GM12872 (cell line): ENCODE results near the gene AIFM3.

Experiments
- TF ChIP-seq, protein P1 (sequence below): IDR thresholded peaks from 3 replicates; pipeline ENCODE4 v1.5.1; 2011; ENCODE audit warnings: low read depth, mild to moderate bottlenecking, low read length, moderate library complexity; ENCODE audit not compliant: insufficient read depth

Gene AIFM3

DNA sequence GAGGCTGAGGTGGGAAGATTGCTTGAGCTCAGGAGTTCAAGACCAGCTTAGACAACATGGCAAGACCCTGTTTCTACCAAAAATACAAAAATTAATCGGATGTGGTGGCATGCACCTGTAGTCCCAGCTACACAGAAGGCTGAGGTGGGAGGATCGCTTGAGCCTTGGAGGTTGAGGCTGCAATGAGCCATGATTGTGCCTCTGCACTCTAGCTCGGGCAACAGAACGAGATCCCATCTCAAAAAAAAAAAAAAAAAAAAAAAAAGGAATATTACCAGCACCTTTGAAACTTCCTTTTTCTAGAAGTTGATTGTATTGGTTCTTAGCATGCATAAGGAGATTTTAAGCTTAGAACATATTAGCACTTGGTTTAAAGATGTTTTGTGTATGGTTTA is 38.5 kb upstream of the AIFM3 start:
- TF ChIP-seq, protein P1, sequence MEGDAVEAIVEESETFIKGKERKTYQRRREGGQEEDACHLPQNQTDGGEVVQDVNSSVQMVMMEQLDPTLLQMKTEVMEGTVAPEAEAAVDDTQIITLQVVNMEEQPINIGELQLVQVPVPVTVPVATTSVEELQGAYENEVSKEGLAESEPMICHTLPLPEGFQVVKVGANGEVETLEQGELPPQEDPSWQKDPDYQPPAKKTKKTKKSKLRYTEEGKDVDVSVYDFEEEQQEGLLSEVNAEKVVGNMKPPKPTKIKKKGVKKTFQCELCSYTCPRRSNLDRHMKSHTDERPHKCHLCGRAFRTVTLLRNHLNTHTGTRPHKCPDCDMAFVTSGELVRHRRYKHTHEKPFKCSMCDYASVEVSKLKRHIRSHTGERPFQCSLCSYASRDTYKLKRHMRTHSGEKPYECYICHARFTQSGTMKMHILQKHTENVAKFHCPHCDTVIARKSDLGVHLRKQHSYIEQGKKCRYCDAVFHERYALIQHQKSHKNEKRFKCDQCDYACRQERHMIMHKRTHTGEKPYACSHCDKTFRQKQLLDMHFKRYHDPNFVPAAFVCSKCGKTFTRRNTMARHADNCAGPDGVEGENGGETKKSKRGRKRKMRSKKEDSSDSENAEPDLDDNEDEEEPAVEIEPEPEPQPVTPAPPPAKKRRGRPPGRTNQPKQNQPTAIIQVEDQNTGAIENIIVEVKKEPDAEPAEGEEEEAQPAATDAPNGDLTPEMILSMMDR, result no peak

DNA sequence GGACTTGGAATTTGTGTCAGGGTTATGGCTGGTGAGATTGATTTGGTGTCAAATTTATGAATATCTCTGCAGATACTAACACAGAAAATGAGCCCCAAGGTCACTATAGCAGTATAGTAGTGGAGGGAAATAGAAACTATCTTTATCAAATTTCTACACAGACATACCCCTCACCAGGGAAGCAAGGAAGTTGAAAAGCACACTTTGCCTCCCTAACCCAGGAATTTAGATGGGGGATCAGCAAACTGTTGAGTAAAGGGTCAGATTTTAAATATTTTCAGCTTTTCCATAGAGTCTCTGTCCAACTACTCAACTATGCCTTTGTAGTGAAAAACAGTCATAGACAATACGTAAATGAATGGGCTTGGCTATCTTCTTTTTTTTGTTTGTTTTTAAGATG is 37.1 kb upstream of the AIFM3 start:
- TF ChIP-seq, protein P1, result no peak

DNA sequence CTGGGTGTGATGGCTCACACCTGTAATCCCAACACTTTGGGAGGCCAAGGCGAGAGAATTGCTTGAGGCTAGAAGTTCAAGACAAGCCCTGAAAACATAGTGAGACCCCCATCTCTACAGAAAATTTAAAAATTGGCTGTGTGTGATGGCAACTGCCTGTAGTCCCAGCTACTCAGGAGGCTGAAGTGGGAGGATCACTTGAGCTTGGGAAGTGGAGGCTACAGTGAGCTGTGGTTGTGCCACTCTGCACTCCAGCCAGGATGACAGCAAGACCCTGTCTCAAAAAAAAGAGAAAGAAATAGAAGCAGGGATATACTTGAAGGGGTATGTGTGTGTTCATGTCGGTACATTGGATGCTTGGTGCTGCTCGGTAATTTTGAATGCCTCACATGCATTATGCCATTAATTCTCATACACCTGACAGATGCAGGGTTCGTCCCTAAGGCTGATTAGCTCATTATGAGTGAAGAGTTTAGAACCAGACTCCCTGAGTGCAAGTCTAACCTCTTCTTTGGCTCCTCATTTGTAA is 35.9 kb upstream of the AIFM3 start:
- TF ChIP-seq, protein P1, result no peak

DNA sequence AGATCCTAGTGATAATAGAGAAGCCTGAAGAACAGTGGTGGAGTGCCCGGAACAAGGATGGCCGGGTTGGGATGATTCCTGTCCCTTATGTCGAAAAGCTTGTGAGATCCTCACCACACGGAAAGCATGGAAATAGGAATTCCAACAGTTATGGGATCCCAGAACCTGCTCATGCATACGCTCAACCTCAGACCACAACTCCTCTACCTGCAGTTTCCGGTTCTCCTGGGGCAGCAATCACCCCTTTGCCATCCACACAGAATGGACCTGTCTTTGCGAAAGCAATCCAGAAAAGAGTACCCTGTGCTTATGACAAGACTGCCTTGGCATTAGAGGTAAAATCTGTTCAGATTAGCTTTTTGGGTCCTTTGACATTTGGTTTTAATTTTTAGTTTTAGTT is 33.1 kb upstream of the AIFM3 start:
- TF ChIP-seq, protein P1, result no peak

DNA sequence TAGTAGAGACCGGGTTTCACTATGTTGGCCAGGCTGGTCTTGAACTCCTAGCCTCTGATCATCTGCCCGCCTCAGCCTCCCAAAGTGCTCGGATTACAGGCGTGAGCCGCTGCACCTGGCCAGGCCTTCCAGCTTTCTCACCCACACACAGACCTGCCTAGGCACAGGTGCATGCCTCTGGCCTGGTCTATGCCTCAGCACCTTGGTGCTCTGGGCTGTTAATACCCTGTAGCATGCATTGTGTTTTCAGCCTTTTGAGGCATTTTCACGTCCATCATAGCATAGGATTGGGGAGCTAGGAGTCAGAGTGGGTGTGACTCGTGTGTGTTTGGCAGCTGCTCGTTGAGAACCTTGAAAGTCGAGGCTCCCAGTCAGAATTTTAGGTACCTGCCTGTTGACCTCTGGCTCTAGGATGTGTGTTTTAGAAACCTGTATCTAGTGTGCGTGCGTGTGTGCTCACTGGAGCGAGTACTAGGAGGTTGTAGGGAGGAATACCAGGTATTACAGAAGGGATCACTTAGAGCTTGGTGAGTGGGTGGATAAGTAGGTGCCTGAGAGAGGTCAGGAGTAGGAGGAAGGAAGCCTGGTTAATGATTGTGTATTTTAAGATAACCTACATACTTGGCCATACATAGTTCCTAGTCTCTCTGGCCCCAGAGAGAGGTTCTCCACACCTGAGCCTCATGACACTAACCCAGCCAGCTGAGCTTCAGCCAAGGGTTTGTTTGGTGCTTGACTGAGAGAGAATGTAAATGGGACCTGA is 29.8 kb upstream of the AIFM3 start:
- TF ChIP-seq, protein P1, result no peak

DNA sequence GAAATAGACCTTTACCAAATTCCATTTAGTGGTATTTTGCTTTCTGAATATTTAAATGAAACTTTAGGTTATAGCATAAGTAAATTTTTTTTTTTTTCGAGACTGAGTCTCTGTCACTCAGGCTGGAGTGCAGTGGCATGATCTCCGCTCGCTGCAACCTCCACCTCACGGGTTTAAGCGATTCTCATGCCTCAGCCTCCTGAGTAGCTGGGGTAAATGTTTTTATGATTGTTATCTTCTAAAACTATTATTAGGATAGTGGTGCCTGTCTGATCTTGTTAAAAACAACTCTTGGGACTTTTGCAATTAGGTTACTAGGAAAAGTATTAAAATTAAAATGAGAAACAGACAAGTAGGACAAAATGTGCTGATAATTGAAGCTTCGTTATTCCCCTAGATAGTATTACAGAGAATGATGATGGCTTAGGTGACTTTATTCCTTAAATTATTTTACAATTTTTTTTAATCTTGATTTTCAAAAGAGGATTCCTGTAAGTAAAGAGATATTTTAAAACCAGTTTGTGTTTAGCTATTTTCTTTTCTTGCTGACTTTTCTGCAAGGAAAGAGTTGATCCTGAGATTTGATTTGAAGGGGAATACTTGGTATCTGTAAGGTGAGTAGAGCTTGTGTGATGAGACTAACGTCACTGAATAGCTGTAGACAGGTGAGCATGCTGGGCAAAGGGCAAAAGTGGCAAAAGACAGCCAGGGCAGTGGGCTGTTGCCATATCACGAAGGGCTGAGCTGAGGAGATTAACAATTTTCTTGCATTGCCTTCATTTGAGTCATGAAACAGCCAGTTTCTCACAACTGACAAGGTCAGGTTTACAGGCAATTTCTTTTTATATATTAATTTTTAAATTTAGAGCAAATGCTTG is 29.0 kb upstream of the AIFM3 start:
- TF ChIP-seq, protein P1, result no peak

DNA sequence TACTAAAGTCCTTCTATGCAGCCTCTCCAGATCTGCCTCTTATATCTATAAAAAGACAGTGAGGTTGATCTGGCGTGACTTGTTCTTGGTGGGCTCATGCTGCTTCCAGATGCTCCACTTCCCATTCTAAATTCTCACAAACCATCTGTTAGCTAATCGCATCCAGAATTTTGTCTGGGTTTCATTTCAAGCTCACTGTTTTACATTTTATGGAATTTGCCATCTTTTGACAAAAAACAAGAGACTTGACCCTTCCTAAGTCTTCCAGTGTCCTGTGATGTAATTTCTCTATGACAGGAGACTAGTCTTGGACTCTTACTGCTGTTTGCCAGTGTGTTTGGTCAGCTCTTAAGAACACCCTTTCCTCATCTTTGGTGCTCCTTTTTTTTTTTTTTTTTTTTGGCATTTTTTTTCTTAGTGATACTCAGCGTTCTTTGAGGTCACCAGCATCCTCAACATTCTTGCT is 26.8 kb upstream of the AIFM3 start:
- TF ChIP-seq, protein P1, result no peak
